ENCODE results near the gene CPNE7. TPM values are rescaled to one million over a fixed set of nuclear protein-coding genes. Genes with fewer than 3 reads are reported as not detected.

CPNE7 gene
- total and polyA plus RNA-seq, 10 of the 15 experiments (the other 5 are each of a cell fraction or from before 2014, with no cell fraction given) = 0.29 to 46.9 (median 17.5) TPM

DNA sequence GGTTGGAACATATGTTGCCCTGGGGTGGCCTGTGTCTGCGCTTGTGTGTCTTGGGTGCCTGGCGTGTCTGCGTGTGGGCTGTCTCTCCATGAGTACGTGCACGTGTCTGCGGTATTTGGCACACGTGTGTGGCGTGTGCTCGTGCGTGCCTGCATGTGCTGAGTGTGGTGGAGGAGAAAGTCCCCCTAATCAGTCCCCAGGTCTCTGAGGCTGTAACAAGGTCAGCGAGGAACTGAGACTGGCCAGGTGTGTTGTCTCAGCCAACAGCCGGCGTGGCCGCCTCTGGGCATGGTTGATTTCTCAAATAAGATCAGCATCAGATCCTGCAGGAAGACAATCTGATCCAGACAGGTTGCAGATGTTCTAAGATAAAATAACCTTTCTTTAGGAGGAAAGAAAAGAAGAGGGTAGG, 3.5 kb upstream of the CPNE7 start (continued):
- TF ChIP-seq BACH1 (IDR thresholded peaks at IDR 0.05; ENCODE audit: borderline replicate concordance) = no peak
- TF ChIP-seq ZNF24 (IDR thresholded peaks at IDR 0.05) = no peak
- TF ChIP-seq ZBED1 (IDR thresholded peaks at IDR 0.05; ENCODE audit: borderline replicate concordance) = no peak
- peak; percentile 10 for TF ChIP-seq SP1 (IDR thresholded peaks at IDR 0.05; ENCODE audit: low read depth, low read length)
- peak; percentile 13; the same call in 1 of the 2 replicates for TF ChIP-seq IKZF1 (conservative IDR thresholded peaks at IDR 0.05)
- TF ChIP-seq BCL11A (IDR thresholded peaks at IDR 0.05; ENCODE audit: low read depth, low read length) = 0 out of 2 replicates have a peak, but pooled peaks have one; percentile 41
- no peak for TF ChIP-seq RBBP5 (conservative IDR thresholded peaks at IDR 0.05)
- no peak for TF ChIP-seq YY1 (IDR thresholded peaks at IDR 0.05; ENCODE audit: low read depth, low read length)
- no peak for TF ChIP-seq HDAC2 (IDR thresholded peaks at IDR 0.05)
- TF ChIP-seq MEF2B (IDR thresholded peaks at IDR 0.05; ENCODE audit: partially characterized antibody, poor library complexity, severe bottlenecking) = peak; percentile 82
- TF ChIP-seq, protein P1, sequence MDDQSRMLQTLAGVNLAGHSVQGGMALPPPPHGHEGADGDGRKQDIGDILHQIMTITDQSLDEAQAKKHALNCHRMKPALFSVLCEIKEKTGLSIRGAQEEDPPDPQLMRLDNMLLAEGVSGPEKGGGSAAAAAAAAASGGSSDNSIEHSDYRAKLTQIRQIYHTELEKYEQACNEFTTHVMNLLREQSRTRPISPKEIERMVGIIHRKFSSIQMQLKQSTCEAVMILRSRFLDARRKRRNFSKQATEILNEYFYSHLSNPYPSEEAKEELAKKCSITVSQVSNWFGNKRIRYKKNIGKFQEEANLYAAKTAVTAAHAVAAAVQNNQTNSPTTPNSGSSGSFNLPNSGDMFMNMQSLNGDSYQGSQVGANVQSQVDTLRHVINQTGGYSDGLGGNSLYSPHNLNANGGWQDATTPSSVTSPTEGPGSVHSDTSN (IDR thresholded peaks at IDR 0.05; ENCODE audit: insufficient replicate concordance, low read depth, low read length) = peak; percentile 72
- TF ChIP-seq, protein P2, sequence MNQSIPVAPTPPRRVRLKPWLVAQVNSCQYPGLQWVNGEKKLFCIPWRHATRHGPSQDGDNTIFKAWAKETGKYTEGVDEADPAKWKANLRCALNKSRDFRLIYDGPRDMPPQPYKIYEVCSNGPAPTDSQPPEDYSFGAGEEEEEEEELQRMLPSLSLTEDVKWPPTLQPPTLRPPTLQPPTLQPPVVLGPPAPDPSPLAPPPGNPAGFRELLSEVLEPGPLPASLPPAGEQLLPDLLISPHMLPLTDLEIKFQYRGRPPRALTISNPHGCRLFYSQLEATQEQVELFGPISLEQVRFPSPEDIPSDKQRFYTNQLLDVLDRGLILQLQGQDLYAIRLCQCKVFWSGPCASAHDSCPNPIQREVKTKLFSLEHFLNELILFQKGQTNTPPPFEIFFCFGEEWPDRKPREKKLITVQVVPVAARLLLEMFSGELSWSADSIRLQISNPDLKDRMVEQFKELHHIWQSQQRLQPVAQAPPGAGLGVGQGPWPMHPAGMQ (IDR thresholded peaks at IDR 0.05; ENCODE audit: borderline replicate concordance) = no peak
- TF ChIP-seq, protein P3, sequence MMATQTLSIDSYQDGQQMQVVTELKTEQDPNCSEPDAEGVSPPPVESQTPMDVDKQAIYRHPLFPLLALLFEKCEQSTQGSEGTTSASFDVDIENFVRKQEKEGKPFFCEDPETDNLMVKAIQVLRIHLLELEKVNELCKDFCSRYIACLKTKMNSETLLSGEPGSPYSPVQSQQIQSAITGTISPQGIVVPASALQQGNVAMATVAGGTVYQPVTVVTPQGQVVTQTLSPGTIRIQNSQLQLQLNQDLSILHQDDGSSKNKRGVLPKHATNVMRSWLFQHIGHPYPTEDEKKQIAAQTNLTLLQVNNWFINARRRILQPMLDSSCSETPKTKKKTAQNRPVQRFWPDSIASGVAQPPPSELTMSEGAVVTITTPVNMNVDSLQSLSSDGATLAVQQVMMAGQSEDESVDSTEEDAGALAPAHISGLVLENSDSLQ (IDR thresholded peaks at IDR 0.05) = peak; percentile 35; the same call in 1 of the 2 replicates
- TF ChIP-seq, protein P4, sequence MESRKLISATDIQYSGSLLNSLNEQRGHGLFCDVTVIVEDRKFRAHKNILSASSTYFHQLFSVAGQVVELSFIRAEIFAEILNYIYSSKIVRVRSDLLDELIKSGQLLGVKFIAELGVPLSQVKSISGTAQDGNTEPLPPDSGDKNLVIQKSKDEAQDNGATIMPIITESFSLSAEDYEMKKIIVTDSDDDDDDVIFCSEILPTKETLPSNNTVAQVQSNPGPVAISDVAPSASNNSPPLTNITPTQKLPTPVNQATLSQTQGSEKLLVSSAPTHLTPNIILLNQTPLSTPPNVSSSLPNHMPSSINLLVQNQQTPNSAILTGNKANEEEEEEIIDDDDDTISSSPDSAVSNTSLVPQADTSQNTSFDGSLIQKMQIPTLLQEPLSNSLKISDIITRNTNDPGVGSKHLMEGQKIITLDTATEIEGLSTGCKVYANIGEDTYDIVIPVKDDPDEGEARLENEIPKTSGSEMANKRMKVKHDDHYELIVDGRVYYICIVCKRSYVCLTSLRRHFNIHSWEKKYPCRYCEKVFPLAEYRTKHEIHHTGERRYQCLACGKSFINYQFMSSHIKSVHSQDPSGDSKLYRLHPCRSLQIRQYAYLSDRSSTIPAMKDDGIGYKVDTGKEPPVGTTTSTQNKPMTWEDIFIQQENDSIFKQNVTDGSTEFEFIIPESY (IDR thresholded peaks at IDR 0.05) = no peak
- TF ChIP-seq, protein P5, sequence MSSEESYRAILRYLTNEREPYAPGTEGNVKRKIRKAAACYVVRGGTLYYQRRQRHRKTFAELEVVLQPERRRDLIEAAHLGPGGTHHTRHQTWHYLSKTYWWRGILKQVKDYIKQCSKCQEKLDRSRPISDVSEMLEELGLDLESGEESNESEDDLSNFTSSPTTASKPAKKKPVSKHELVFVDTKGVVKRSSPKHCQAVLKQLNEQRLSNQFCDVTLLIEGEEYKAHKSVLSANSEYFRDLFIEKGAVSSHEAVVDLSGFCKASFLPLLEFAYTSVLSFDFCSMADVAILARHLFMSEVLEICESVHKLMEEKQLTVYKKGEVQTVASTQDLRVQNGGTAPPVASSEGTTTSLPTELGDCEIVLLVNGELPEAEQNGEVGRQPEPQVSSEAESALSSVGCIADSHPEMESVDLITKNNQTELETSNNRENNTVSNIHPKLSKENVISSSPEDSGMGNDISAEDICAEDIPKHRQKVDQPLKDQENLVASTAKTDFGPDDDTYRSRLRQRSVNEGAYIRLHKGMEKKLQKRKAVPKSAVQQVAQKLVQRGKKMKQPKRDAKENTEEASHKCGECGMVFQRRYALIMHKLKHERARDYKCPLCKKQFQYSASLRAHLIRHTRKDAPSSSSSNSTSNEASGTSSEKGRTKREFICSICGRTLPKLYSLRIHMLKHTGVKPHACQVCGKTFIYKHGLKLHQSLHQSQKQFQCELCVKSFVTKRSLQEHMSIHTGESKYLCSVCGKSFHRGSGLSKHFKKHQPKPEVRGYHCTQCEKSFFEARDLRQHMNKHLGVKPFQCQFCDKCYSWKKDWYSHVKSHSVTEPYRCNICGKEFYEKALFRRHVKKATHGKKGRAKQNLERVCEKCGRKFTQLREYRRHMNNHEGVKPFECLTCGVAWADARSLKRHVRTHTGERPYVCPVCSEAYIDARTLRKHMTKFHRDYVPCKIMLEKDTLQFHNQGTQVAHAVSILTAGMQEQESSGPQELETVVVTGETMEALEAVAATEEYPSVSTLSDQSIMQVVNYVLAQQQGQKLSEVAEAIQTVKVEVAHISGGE (CRISPR knock-in tag; IDR thresholded peaks at IDR 0.05) = no peak
- TF ChIP-seq CBX5 (IDR thresholded peaks at IDR 0.05; ENCODE audit: low read depth) = no peak
- no peak for TF ChIP-seq SUPT20H (IDR thresholded peaks at IDR 0.05; ENCODE audit: borderline replicate concordance, control insufficient read depth, low read depth, low read length)

Measured in GM12878 (cell line).